Thyroid gland (tissue), 4 donors: ENCODE results near the gene BTBD7. TPM values are rescaled to one million over a fixed set of nuclear protein-coding genes. Genes with fewer than 3 reads are reported as not detected.

Experiments used
- DNase-seq, 2 donors: peaks; one replicate each; pipeline ENCODE4 v3.0.0-alpha.2; 2019
- H3K27ac ChIP-seq, 3 donors: fragments of 200-600 bp; sonication (generic); 1 replicate in 2 of 3; 2 replicates in 1 of 3; pipeline ENCODE4 v1.5.1; 2016 to 2019; ENCODE audit warnings: mild to moderate bottlenecking in 1 of 3, moderate library complexity in 1 of 3
- H3K27me3 ChIP-seq: fragments of 200-600 bp; sonication (generic); one replicate; pipeline ENCODE4 v1.5.1; 2019
- H3K36me3 ChIP-seq, 2 donors: fragments of 200-600 bp; sonication (generic); one replicate each; pipeline ENCODE4 v1.5.1; 2016 to 2019
- H3K4me1 ChIP-seq, 2 donors: fragments of 200-600 bp; sonication (generic); one replicate each; pipeline ENCODE4 v1.5.1; 2017 to 2019
- H3K4me3 ChIP-seq, 3 donors: fragments of 200-600 bp; sonication (generic); replicated peaks in 1 of 3; 1 replicate in 2 of 3; 2 replicates in 1 of 3; pipeline ENCODE4 v1.5.1; 2016; ENCODE audit warnings: mild to moderate bottlenecking in 1 of 3
- H3K9me3 ChIP-seq: fragments of 200-600 bp; sonication (generic); one replicate; pipeline ENCODE4 v1.5.1; 2017
- POLR2A ChIP-seq, 2 donors: fragments of 450-650 bp; IDR thresholded peaks; one replicate each; pipeline ENCODE4 v1.6.1; 2017; ENCODE audit warnings: antibody characterized with exemption in 2 of 2, mild to moderate bottlenecking in 2 of 2, moderate library complexity in 1 of 2
- WGBS, 2 donors: methylation state at CpG; one replicate each; pipeline ENCODE4 v1.1.5; 2017; 5-methylcytosine and 5-hydroxymethylcytosine counted together
- intact Hi-C: fragments of 100-400 bp; cut with DNase I; formaldehyde crosslinking; loops from one replicate; pipeline ENCODE4 v1.15.1; 2023
- total RNA-seq, 4 donors: library from RNA; depleted of rRNA; stranded (reverse); fragments of >200 nt; gene quantifications; one replicate each; pipeline ENCODE4 v1.2.3, GENCODE V29; 2016
- TF ChIP-seq, protein P1 (sequence below), 6 experiments: fragments of 200-600 bp in 3 of 6; fragments of 450-650 bp in 3 of 6; sonication (generic) in 3 of 6; IDR thresholded peaks; one replicate each; pipeline ENCODE4 v1.5.1; 2016 to 2019; ENCODE audit warnings: antibody characterized with exemption in 6 of 6, mild to moderate bottlenecking in 2 of 6, inconsistent platforms in 1 of 6, moderate library complexity in 1 of 6

BTBD7 gene
- total RNA-seq, 4 donors from 2014 or later, result 40.6 to 49.7 (median 43.9) TPM

DNA sequence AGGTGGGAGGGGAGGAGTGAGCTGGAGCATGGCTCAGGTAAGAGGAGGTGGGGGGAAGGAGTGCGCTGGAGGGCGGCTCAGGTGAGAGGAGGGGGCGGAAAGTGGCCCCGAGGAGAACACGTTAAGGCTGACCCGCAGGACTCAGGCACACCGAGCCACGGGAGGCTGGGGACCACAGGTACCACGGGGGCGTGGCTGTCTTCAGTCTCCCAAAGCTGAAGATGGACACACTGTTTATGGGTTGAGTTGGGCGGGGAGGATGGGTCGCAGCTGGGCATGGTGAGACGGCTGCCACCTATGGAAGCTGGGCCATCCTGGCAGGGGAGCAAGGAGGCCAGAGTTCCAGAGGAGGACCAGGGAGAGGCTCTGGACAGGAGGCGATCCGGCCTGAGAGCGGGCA is 102.3 kb downstream of the BTBD7 start:
- Histone ChIP-seq H3K36me3 (peaks cover 10 to 23% of the 10 kb centered on the region in 2 donors), H3K27me3 (no peaks in the 10 kb centered on the region), H3K9me3 (no peaks in the 10 kb centered on the region), H3K4me3 (no peak overlapping the region), H3K27ac (no peak overlapping the region), H3K4me1 (peaks cover 0 to 4% of the 10 kb centered on the region in 2 donors)
- intact Hi-C loops, result no loop called here
- TF ChIP-seq POLR2A (IDR thresholded peaks at IDR 0.05), result no peak
- TF ChIP-seq, protein P1, sequence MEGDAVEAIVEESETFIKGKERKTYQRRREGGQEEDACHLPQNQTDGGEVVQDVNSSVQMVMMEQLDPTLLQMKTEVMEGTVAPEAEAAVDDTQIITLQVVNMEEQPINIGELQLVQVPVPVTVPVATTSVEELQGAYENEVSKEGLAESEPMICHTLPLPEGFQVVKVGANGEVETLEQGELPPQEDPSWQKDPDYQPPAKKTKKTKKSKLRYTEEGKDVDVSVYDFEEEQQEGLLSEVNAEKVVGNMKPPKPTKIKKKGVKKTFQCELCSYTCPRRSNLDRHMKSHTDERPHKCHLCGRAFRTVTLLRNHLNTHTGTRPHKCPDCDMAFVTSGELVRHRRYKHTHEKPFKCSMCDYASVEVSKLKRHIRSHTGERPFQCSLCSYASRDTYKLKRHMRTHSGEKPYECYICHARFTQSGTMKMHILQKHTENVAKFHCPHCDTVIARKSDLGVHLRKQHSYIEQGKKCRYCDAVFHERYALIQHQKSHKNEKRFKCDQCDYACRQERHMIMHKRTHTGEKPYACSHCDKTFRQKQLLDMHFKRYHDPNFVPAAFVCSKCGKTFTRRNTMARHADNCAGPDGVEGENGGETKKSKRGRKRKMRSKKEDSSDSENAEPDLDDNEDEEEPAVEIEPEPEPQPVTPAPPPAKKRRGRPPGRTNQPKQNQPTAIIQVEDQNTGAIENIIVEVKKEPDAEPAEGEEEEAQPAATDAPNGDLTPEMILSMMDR (IDR thresholded peaks at IDR 0.05), result no peak
- WGBS, 2 donors, result 93 to 95% methylated on average over 16 of the region's 16 CpGs
- DNase-seq, result no peak

DNA sequence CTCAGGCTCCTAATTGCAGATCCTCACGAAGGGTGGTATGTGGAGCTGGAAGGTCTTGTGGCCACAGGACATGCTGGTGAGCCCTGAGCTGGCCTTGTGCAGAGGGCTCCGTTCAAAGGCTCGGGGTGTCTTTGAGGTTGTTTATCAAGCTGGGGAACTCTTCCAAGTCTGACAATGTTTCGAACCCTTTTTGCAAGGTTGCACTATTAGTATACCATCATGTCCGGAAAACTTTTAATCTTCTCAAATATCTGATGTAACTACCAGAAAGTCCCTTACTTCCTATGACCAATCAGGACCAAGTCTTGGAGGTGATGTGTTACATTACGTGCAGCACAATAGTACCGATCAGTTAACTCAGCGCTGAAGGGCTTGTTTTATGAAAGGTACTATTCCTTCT is 104.3 kb downstream of the BTBD7 start:
- intact Hi-C loops, result no loop called here
- no peak overlapping the region for H3K4me3 ChIP-seq
- H3K4me1 ChIP-seq, result peaks cover 0 to 4% of the 10 kb centered on the region in 2 donors
- 90 to 93% methylated on average over 8 of the region's 8 CpGs for WGBS, 2 donors
- no peak for DNase-seq
- no peak overlapping the region for H3K27ac ChIP-seq
- no peaks in the 10 kb centered on the region for H3K9me3 ChIP-seq
- peaks cover 14 to 23% of the 10 kb centered on the region in 2 donors for H3K36me3 ChIP-seq
- no peak for TF ChIP-seq POLR2A (IDR thresholded peaks at IDR 0.05)
- TF ChIP-seq, protein P1 (IDR thresholded peaks at IDR 0.05), result no peak
- H3K27me3 ChIP-seq, result no peaks in the 10 kb centered on the region

DNA sequence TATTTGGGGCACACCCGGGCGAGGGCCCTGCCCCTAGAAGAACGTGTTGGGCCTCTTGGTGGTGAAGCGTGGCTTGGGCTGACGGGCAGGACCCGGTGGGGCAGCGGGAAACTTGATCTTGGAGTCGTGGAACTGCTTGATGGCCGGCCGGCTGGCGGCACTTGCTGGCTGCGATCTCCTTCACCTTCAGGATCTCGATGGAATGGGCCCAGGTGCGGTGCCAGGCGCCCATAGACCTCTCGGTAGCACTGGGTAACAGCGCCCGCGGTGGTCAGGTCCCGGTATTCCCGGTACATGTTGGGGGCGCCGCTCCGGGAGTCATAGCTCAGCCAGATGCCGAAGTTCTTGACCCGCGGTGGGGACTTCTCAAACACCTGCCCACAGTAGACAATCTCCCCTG is 109.3 kb downstream of the BTBD7 start:
- no peaks in the 10 kb centered on the region for H3K27me3 ChIP-seq
- no peaks in the 10 kb centered on the region for H3K9me3 ChIP-seq
- TF ChIP-seq POLR2A (IDR thresholded peaks at IDR 0.05), result no peak
- TF ChIP-seq, protein P1 (IDR thresholded peaks at IDR 0.05), result no peak
- H3K4me3 ChIP-seq, result no peak overlapping the region
- intact Hi-C loops, result no loop called here
- H3K4me1 ChIP-seq, result no peaks in the 10 kb centered on the region
- WGBS, 2 donors, result 97 to 100% methylated on average over 26 to 27 of the region's 27 CpGs
- DNase-seq, result no peak
- H3K27ac ChIP-seq, result no peak overlapping the region
- H3K36me3 ChIP-seq, result peaks cover 37 to 51% of the 10 kb centered on the region in 2 donors

DNA sequence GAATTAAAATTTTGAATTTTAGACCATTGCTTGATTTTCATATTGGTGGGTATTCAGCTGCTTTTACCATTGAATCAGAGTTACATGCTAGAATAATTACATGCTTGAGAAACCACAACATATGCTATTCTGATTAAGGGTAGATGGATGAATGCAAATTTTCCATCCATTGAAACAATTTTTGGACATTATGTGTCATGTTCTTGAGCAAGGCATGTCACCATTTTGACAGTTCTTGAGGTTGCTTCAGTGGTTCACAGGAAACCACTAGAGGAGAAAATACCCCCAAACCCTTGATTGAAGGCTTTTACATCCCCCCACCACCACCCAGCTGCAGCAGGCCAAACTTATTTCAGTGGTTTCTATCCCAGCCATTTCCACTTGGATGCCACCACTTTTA is 112.3 kb downstream of the BTBD7 start:
- Histone ChIP-seq H3K27ac (no peak overlapping the region), H3K36me3 (peaks cover 38 to 58% of the 10 kb centered on the region in 2 donors), H3K4me3 (no peak overlapping the region), H3K9me3 (no peaks in the 10 kb centered on the region), H3K4me1 (no peaks in the 10 kb centered on the region), H3K27me3 (no peaks in the 10 kb centered on the region)
- intact Hi-C loops, result no loop called here
- TF ChIP-seq POLR2A (IDR thresholded peaks at IDR 0.05), result no peak
- TF ChIP-seq, protein P1 (IDR thresholded peaks at IDR 0.05), result no peak
- DNase-seq, result no peak

DNA sequence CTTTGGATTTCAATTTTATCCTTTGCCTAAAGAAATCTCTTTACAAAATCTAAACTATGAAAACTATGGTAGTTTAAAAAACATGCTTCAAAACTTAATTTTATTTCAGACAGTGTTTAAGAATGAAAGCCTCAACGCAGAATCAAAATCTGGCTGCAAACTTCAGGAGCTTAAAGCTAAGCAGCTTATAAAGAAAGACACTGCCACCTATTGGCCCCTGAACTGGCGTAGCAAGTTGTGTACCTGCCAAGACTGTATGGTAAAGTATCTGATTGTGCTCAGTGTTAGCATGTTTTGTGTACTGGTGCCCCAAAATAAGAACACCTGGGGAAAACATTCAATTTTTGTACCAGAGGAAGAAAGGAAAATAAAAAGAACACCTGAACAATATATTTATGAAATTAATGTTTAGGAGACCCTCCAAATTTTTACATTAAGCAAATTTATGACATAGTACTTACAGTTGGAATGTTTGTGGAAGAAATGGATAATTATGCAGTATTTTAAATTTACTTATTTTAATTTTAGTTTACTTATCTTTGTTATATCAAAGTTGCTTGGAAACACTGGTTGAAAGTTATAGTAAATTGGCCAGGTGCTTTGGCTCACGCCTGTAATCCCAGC is 113.6 kb downstream of the BTBD7 start:
- Histone ChIP-seq H3K9me3 (no peaks in the 10 kb centered on the region), H3K27me3 (no peaks in the 10 kb centered on the region), H3K4me1 (no peaks in the 10 kb centered on the region), H3K27ac (no peak overlapping the region), H3K4me3 (no peak overlapping the region), H3K36me3 (peaks cover 43 to 69% of the 10 kb centered on the region in 2 donors)
- WGBS, 2 donors, result 61 to 66% methylated on average over 3 of the region's 3 CpGs
- peak; percentile 21 to 34 for DNase-seq
- intact Hi-C loops, result no loop called here
- TF ChIP-seq, protein P1 (IDR thresholded peaks at IDR 0.05), result peak in 3 of 6 experiments; percentile 18 to 42 (median 19)
- TF ChIP-seq POLR2A (IDR thresholded peaks at IDR 0.05), result no peak
